GM18498 (cell line): ENCODE results near the gene LCNL1.

ENCODE experiments used
- ATAC-seq: cut with Tn5 transposase; IDR thresholded peaks from one replicate; pipeline ENCODE4 v1.9.1; 2021; ENCODE audit warnings: mild to moderate bottlenecking, moderate library complexity; ENCODE audit not compliant: unreplicated experiment

LCNL1 gene

GRCh38 chr9:137009217-137009616 is 26.4 kb downstream of the LCNL1 start:
- no peak for ATAC-seq

DNA sequence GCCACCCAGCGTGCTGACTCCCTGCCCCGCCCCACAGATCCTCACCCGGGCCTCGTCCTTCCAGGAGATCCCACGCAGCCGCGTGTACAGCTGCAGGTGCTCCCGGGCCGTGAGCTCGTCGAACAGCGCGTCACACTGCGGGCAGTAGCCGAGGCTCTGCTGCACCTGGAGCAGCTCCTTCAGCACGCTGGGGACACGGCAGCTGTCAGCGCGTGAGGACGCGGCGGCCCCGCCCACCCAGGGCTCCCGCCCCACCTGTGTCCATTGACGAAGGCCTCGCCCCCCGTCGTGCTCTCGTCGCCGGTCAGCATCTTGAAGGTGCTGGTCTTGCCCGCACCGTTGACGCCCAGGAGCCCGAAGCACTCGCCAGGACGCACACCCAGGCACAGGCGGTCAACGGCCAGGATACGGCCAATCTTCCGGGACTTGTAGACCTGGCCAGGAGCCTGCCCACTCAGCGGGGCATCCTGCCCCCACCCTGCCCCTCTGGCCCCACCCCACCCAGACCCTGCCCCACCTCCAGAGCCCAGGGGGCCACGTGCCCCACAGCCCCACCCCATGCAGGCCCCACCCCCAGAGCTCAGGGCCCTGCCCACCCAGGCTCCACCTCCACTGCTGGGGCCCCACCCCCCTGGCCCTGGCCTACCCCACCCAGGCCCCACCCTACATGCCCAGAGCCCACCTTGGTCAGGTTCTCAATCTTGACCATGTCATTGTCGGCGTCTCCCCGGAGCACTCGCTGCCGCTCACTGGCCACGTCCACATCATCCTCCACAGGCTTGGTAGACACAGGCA is 27.3 kb downstream of the LCNL1 start:
- no peak for ATAC-seq

DNA sequence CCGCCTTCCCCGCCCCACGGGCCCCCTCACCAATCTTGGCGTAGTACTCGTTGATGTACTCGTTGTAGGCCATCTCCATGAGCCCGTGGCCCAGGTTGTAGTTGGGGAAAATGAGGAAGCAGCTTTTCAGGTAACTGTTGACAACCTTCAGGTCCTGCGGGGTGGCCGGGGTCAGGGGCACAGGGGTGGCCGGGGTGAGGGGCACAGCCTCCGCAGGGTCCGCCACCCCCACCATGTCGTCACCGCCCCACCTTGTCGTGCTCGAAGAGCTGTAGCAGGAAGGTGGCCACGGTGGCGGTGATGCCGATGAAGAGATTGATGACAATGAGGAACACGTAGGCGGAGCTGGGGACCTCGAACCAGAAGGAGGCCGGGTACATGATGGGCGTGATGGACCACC is 28.4 kb downstream of the LCNL1 start:
- ATAC-seq, result no peak

GRCh38 chr9:137011907-137012675 is 29.3 kb downstream of the LCNL1 start:
- no peak for ATAC-seq

DNA sequence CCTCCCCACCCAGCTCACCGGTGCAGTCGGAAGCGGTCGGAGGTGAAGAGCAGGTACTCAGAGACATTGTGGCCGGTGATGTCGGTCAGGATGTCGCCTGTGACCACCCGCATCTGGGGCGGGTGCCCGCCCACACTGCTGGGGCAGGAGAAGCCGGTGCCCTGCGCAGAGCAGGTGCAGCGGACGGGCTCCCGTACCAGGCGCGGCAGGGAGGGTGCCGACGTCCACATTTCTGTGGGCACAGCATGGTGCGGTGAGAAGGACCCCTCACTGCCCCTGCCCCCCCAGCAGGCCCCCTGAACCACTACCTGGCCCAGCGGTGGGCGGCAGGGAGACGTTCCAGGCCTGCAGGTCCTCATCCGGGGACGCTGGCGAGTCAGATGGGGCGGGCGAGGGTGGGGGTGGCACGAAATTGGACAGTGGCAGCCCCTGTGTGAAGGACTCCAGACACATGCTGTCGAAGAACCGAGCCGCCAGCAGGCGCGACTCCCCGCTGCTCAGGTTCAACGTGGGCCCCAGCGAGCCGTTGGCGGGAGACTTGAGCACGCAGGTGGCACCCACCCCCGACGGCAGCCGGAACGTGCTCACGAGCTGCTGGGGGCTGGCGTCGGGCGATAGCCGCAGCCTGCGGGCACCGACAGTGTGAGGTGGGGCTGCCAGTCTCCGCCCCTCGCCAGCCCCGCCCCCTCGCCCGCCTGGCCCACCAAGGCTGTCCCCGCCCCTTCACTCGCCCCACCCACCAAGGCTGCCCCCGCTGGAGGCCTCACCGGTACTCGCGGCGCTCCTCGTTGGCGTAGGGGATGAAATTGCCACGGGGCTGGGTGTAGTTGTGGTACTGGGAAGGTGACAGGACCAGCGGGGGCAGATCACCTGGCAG is 30.1 kb downstream of the LCNL1 start:
- no peak for ATAC-seq

GRCh38 chr9:137013571-137013940 is 30.8 kb downstream of the LCNL1 start:
- ATAC-seq, result no peak

- ATAC-seq, result no peak
Observed at GRCh38 chr9:137014166-137014565, 31.4 kb downstream of the LCNL1 start.

DNA sequence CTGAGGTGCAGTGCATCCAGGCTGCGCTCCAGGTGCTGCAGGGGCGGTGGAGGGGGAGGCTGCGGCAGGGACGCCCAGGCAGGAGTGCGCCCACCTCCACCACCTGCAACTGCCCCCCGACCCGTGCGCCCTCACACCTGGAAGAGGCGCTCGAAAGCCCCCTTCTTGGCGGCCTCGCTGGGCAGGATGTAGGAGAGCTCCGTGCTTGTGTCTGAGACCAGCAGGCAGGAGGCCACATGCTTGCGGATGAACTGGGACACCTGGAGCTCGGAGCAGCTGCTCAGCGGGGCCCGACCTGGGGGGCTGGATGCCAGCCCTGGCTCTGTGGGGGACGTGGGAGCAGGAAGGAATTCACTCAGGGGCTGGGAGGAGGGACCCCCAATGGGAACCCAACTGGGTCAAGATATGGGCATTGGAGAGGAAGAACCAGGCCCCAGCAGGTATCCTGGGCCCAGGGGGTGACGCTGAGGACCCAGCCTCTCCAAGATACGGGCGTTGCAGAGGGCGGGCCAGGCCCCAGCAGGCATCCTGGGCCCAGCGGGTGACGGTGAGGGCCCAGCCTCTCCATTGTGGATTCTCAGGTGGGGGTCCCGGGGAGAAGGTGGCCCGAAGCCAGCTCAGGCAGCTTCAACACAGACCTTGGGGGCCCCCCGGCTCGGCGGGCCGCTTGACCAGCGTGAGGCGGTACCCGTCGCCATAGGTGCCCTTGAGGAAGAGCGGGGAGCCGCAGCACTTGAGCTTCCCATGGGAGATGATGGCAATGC is 32.2 kb downstream of the LCNL1 start:
- ATAC-seq, result no peak

DNA sequence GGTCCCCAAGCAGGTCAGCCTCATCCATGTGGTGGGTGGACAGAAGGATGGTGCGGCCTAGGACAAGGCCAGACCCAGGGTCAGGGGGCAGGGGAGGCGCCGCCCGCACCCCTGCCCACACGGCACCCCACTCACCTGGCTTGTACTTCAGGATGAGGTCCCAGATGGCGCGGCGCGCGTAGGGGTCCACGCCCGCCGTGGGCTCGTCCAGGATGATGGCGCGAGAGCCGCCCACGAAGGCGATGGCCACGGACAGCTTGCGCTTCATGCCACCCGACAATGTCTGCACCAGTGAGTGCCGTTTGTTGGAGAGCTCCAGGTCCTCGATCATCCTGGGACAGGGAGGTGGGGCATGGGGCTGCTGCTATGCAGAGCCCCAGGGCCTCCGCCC is 32.7 kb downstream of the LCNL1 start:
- ATAC-seq, result no peak

DNA sequence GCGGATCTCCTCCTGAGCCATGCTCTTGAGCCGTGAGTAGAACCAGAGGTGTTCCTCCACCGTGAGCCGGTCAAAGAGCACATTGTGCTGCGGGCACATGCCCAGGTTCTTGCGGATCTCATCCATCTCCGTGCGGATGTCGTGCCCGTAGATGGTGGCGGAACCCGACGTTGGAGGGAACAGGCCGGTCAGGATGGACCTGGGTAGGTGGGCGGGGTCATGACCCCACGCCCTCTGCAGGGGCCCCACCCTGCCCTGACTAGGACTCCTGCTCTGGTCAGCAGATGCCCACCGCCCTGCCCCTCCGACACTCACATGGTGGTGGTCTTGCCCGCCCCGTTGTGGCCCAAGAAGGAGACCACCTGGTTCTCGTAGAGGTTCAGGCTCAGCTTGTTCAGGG is 33.2 kb downstream of the LCNL1 start:
- ATAC-seq, result no peak

GRCh38 chr9:137016436-137016835 is 33.6 kb downstream of the LCNL1 start:
- no peak for ATAC-seq

DNA sequence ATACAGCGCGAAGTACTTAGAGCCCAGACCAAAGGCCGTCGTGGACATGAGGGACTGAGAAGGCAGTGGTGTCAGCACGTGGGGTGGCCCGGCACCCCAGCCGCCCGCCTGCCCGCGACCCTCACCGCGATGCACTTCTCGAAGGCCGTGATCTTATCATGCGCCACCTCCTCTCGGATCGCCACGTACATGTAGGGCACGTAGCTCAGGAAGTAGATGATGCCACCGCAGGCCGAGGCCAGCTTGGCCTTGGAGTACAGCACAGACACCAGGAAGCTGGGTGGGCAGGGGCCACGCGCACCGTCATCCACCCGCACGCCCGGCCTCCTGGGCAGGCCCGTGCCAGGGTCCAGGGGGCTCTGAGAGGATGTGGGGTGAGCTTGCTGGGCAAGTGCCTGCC is 34.3 kb downstream of the LCNL1 start:
- ATAC-seq, result no peak

DNA sequence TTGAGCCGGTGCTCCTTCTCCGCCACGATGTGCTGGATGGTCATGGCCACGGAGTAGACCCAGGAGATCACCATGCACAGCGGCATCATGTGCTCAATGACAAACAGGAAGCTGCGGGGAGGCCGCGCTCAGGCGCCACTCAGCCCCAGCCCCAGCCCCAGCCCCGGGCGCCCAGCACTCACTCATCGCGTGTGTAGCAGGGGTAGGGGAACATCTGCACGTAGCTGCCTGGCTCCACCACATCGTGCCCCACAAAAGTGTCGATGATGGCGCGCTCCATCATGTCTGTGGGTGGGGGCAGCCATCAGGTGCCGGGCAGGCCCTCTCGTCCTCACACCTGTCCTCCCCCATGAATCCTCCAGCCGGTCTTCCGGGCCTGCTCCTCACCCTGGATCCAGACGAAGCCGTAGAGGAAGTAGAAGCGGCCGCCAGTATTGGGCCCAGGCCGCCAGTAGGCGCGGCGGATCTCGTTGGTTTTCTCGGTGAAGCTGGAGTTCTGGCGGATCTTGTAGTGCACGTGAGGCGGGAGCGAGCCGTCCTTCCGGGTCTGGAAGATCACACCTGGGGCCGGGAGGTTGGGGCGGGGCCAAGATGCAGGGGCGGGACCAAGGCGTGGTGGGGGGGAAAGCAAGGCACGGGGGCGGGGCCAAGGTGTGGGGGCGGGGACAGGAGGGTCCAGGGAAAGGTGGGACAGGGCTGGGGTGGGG is 35.2 kb downstream of the LCNL1 start:
- ATAC-seq, result no peak

DNA sequence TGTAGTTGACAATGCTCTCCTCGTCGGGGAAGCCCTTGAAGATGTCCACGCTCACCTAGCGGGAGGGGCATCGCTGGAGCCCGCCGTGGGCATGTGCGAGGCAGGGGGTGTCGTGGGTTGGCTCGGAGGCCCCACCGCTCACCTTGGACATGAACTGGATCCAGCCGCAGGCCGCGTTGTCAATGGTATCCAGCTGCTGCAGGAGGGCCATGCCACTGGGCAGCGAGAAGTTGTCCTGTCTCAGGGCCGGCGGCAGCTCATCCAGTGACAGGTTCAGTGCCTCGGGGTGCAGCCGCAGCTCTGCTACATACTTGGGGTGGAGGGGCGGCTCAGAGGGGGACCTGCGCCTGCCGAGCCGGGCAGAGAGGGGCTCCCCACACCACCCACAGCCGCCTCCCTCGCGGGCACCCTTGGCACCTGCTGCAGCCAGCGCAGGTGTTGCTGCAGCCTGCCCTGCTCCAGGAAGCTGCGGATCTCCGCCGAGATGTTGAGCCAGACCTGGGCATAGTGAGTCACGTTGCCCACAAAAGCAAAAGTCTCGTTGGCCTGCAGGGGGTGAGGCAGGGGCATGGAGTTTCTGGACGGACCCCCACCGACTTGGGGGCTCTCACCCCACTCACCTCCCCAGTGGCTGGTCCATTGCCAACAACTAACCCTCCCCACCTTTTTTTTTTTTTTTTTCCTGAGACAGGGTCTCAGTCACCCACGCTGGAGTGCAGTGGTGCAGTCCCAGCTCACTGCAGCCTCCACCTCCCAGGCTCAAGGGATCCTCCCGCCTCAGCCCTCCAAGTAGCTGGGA is 36.2 kb downstream of the LCNL1 start:
- ATAC-seq, result no peak

GRCh38 chr9:137019891-137020683 is 37.3 kb downstream of the LCNL1 start:
- ATAC-seq, result no peak

DNA sequence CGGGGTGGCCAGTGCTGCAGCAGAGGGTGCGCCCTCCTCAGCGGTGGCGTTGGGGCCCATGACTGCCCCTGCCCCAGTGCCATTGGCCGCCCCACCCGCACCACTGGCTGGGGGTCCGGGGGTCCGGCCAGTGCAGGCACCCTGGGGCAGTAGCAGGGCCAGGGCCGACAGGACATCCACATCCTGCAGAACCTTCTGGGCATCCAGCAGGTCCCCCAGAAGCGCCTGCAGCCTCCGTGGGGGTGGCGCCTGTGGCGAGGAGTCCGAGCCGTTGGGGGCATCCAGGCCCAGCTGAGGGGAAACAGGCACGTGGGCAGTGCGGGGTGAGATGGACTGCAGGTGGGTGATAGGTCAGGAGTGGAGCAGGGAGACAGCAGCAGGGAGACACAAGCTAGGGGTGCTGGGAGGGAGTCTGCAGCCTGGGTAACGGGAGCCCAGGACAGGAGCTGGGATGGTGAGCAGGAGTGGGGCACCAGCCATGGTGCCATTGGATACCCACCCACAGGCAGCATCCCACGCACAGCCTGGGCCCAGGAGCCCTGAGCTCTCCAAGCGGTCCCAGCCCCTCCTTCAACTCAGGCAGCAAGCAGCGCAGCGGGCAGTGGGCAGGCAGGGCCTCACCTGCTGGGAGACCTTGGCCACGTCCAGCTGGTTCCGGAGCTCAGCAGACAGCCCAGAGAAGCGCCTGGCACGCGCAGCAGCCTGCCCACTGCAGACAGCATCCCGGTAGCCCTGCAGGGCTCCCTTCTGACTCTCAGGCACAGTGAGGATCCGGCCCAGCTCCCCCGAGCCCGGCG is 38.2 kb downstream of the LCNL1 start:
- no peak for ATAC-seq

DNA sequence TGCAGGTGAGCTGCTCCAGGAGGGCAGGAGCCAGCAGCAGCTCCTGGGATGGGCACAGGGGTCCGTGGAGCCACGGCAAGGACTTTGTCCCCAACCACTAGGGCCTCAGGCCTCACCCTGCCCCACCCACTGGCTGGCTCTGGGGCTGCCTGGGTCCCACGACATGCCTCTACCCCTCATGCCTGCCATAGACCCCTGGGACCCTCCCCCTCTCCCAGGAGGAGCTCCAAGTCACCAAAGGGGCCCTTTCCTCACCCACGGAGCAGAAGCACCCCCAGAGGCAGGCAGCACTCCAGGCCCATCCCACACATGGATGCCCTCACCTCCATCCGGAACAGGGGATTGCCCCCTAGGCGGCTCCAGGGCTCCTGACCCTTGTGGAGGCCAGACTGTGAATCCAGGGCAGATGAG is 38.8 kb downstream of the LCNL1 start:
- ATAC-seq, result no peak
